WI38 (cell line): Measurements from ENCODE around the gene ARHGEF17.

ENCODE experiments used
- H3K4me3 ChIP-seq: 2 replicates; pipeline ENCODE4 v1.5.1; 2011; ENCODE audit warnings: low read depth, mild to moderate bottlenecking, control low read depth, low read length
- CTCF ChIP-seq: IDR thresholded peaks from 2 replicates; pipeline ENCODE4 v1.5.1; 2012; ENCODE audit warnings: low read depth, mild to moderate bottlenecking, control low read depth, low read length

Gene ARHGEF17

GRCh38 chr11:73324665-73325035 is 16.6 kb downstream of the ARHGEF17 start:
- H3K4me3 ChIP-seq: no peak overlapping the region

GRCh38 chr11:73325036-73325981 is 17.2 kb downstream of the ARHGEF17 start:
- no peak overlapping the region for H3K4me3 ChIP-seq
- no peak for TF ChIP-seq CTCF

More at GRCh38 chr11:73324665-73325035, 16.6 kb downstream of the ARHGEF17 start:
- TF ChIP-seq CTCF: no peak

GRCh38 chr11:73326929-73327811 is 19.1 kb downstream of the ARHGEF17 start:
- H3K4me3 ChIP-seq: no peak overlapping the region
- no peak for TF ChIP-seq CTCF

- no peak for TF ChIP-seq CTCF
- H3K4me3 ChIP-seq: no peak overlapping the region
Measured at GRCh38 chr11:73327812-73328364, 19.8 kb downstream of the ARHGEF17 start.

- H3K4me3 ChIP-seq: no peak overlapping the region
- TF ChIP-seq CTCF: peak; percentile 49
Measured at GRCh38 chr11:73330569-73331093, 22.6 kb downstream of the ARHGEF17 start.

GRCh38 chr11:73331138-73331916 is 23.3 kb downstream of the ARHGEF17 start:
- no peak overlapping the region for H3K4me3 ChIP-seq
- TF ChIP-seq CTCF: no peak
